Activated CD4-positive, alpha-beta T cell treated with anti-CD3 and anti-CD28 coated beads, Interleukin-2, amount 10 ng/mL, durations not matched to agents 24 days and 14 days (primary cell): Measurements from ENCODE around the gene TSHZ2. TPM values are rescaled to one million over a fixed set of nuclear protein-coding genes. Genes with fewer than 3 reads are reported as not detected.

Source experiments
- DNase-seq: peaks from one replicate; pipeline ENCODE4 v3.0.0; 2022
- H3K27ac Mint-ChIP-seq: one replicate; pipeline ENCODE4 v1.8.0; 2022; ENCODE audit warnings: mild to moderate bottlenecking, mixed read lengths
- H3K27me3 Mint-ChIP-seq: one replicate; pipeline ENCODE4 v1.8.0; 2022; ENCODE audit warnings: mixed read lengths
- H3K36me3 Mint-ChIP-seq: one replicate; pipeline ENCODE4 v1.8.0; 2022; ENCODE audit warnings: low read depth, mild to moderate bottlenecking, mixed read lengths
- H3K4me1 Mint-ChIP-seq: one replicate; pipeline ENCODE4 v1.8.0; 2021; ENCODE audit warnings: mixed read lengths
- H3K4me3 Mint-ChIP-seq: one replicate; pipeline ENCODE4 v1.8.0; 2022; ENCODE audit warnings: mild to moderate bottlenecking, moderate library complexity, mixed read lengths
- H3K9me3 Mint-ChIP-seq: one replicate; pipeline ENCODE4 v1.8.0; 2021; ENCODE audit warnings: mixed read lengths
- intact Hi-C: fragments of 100-400 bp; cut with micrococcal nuclease; formaldehyde crosslinking; loops from one replicate; pipeline ENCODE4 v1.15.1; 2023
- total RNA-seq: library from RNA; stranded (reverse); gene quantifications from 2 replicates; pipeline ENCODE4 v1.2.3, GENCODE V29; 2022

Gene TSHZ2
- total RNA-seq, 1 donor from 2014 or later: 29.5 TPM

- Mint-ChIP-seq H3K4me1 (peaks cover 25% of the 10 kb centered on the region), H3K27me3 (no peaks in the 10 kb centered on the region), H3K4me3 (peak overlapping the region; percentile 37), H3K36me3 (peaks cover 10% of the 10 kb centered on the region), H3K9me3 (peaks cover 7% of the 10 kb centered on the region), H3K27ac (peak overlapping the region; percentile 78)
- intact Hi-C loops: no loop called here
- no peak for DNase-seq
Measured at GRCh38 chr20:53162251-53162835, 190.2 kb downstream of the TSHZ2 start.

- no peak overlapping the region for H3K4me3 Mint-ChIP-seq
- H3K9me3 Mint-ChIP-seq: no peaks in the 10 kb centered on the region
- intact Hi-C loops: no loop called here
- H3K27me3 Mint-ChIP-seq: no peaks in the 10 kb centered on the region
- peaks cover 3% of the 10 kb centered on the region for H3K36me3 Mint-ChIP-seq
- peaks cover 15% of the 10 kb centered on the region for H3K4me1 Mint-ChIP-seq
- no peak overlapping the region for H3K27ac Mint-ChIP-seq
- DNase-seq: no peak
Measured at GRCh38 chr20:53163486-53163885, 191.3 kb downstream of the TSHZ2 start.

- intact Hi-C loops: no loop called here
- peaks cover 3% of the 10 kb centered on the region for H3K36me3 Mint-ChIP-seq
- no peak for DNase-seq
- no peaks in the 10 kb centered on the region for H3K27me3 Mint-ChIP-seq
- H3K4me3 Mint-ChIP-seq: no peak overlapping the region
- peaks cover under 1% of the 10 kb centered on the region for H3K9me3 Mint-ChIP-seq
- H3K4me1 Mint-ChIP-seq: peaks cover 15% of the 10 kb centered on the region
- H3K27ac Mint-ChIP-seq: no peak overlapping the region
Measured at GRCh38 chr20:53164072-53164471, 191.9 kb downstream of the TSHZ2 start.

- intact Hi-C loops: no loop called here
- H3K4me3 Mint-ChIP-seq: no peak overlapping the region
Measured at GRCh38 chr20:53165452-53165851, 193.3 kb downstream of the TSHZ2 start.

GRCh38 chr20:53168491-53168890 lies 196.3 kb downstream of the TSHZ2 start:
- no peak for DNase-seq
- H3K27me3 Mint-ChIP-seq: no peaks in the 10 kb centered on the region
- peaks cover 4% of the 10 kb centered on the region for H3K9me3 Mint-ChIP-seq
- H3K36me3 Mint-ChIP-seq: peaks cover 2% of the 10 kb centered on the region
- no peaks in the 10 kb centered on the region for H3K4me1 Mint-ChIP-seq
- H3K27ac Mint-ChIP-seq: no peak overlapping the region
- H3K4me3 Mint-ChIP-seq: no peak overlapping the region
- intact Hi-C loops: no loop called here

More at GRCh38 chr20:53165452-53165851, 193.3 kb downstream of the TSHZ2 start:
- Mint-ChIP-seq H3K9me3 (peaks cover 4% of the 10 kb centered on the region), H3K4me1 (peaks cover 13% of the 10 kb centered on the region), H3K27me3 (no peaks in the 10 kb centered on the region), H3K27ac (no peak overlapping the region), H3K36me3 (peaks cover 3% of the 10 kb centered on the region)
- no peak for DNase-seq

- Mint-ChIP-seq H3K27me3 (no peaks in the 10 kb centered on the region), H3K36me3 (no peaks in the 10 kb centered on the region), H3K4me1 (peaks cover 2% of the 10 kb centered on the region), H3K9me3 (peaks cover 4% of the 10 kb centered on the region), H3K4me3 (no peak overlapping the region), H3K27ac (no peak overlapping the region)
- intact Hi-C loops: no loop called here
- DNase-seq: no peak
Measured at GRCh38 chr20:53170196-53170595, 198.0 kb downstream of the TSHZ2 start.

- H3K4me1 Mint-ChIP-seq: peaks cover 2% of the 10 kb centered on the region
- no peak overlapping the region for H3K4me3 Mint-ChIP-seq
- no peaks in the 10 kb centered on the region for H3K36me3 Mint-ChIP-seq
- H3K27ac Mint-ChIP-seq: no peak overlapping the region
- no peaks in the 10 kb centered on the region for H3K27me3 Mint-ChIP-seq
- no peak for DNase-seq
- intact Hi-C loops: no loop called here
- peaks cover 4% of the 10 kb centered on the region for H3K9me3 Mint-ChIP-seq
Measured at GRCh38 chr20:53171065-53171464, 198.9 kb downstream of the TSHZ2 start.

- H3K36me3 Mint-ChIP-seq: peaks cover 5% of the 10 kb centered on the region
- no peak overlapping the region for H3K27ac Mint-ChIP-seq
- no peak overlapping the region for H3K4me3 Mint-ChIP-seq
- no peaks in the 10 kb centered on the region for H3K27me3 Mint-ChIP-seq
- no peak for DNase-seq
- no peaks in the 10 kb centered on the region for H3K9me3 Mint-ChIP-seq
- peaks cover 2% of the 10 kb centered on the region for H3K4me1 Mint-ChIP-seq
- intact Hi-C loops: no loop called here
Measured at GRCh38 chr20:53174454-53174853, 202.3 kb downstream of the TSHZ2 start.

- Mint-ChIP-seq H3K9me3 (no peaks in the 10 kb centered on the region), H3K27me3 (no peaks in the 10 kb centered on the region), H3K27ac (no peak overlapping the region), H3K4me1 (peaks cover 2% of the 10 kb centered on the region), H3K4me3 (no peak overlapping the region), H3K36me3 (peaks cover 5% of the 10 kb centered on the region)
- DNase-seq: no peak
- intact Hi-C loops: no loop called here
Measured at GRCh38 chr20:53175135-53175780, 203.1 kb downstream of the TSHZ2 start.

GRCh38 chr20:53176134-53176533 lies 204.0 kb downstream of the TSHZ2 start:
- H3K36me3 Mint-ChIP-seq: peaks cover 5% of the 10 kb centered on the region
- intact Hi-C loops: no loop called here
- H3K4me3 Mint-ChIP-seq: no peak overlapping the region
- no peak for DNase-seq
- no peaks in the 10 kb centered on the region for H3K27me3 Mint-ChIP-seq
- H3K9me3 Mint-ChIP-seq: no peaks in the 10 kb centered on the region
- no peak overlapping the region for H3K27ac Mint-ChIP-seq
- H3K4me1 Mint-ChIP-seq: peaks cover 2% of the 10 kb centered on the region

- peaks cover 9% of the 10 kb centered on the region for H3K36me3 Mint-ChIP-seq
- no peak overlapping the region for H3K27ac Mint-ChIP-seq
- no peak overlapping the region for H3K4me3 Mint-ChIP-seq
- H3K27me3 Mint-ChIP-seq: no peaks in the 10 kb centered on the region
- DNase-seq: no peak
- H3K9me3 Mint-ChIP-seq: no peaks in the 10 kb centered on the region
- intact Hi-C loops: no loop called here
- peaks cover 2% of the 10 kb centered on the region for H3K4me1 Mint-ChIP-seq
Measured at GRCh38 chr20:53177687-53178086, 205.5 kb downstream of the TSHZ2 start.

- intact Hi-C loops: no loop called here
- no peak for DNase-seq
- H3K36me3 Mint-ChIP-seq: peaks cover 9% of the 10 kb centered on the region
- H3K27ac Mint-ChIP-seq: no peak overlapping the region
- H3K4me1 Mint-ChIP-seq: no peaks in the 10 kb centered on the region
- H3K27me3 Mint-ChIP-seq: no peaks in the 10 kb centered on the region
- no peak overlapping the region for H3K4me3 Mint-ChIP-seq
- no peaks in the 10 kb centered on the region for H3K9me3 Mint-ChIP-seq
Measured at GRCh38 chr20:53179749-53180148, 207.6 kb downstream of the TSHZ2 start.

GRCh38 chr20:53180928-53181362 lies 208.8 kb downstream of the TSHZ2 start:
- no peaks in the 10 kb centered on the region for H3K4me1 Mint-ChIP-seq
- H3K27ac Mint-ChIP-seq: no peak overlapping the region

GRCh38 chr20:53181866-53182376 lies 209.8 kb downstream of the TSHZ2 start:
- Mint-ChIP-seq H3K36me3 (peaks cover 9% of the 10 kb centered on the region), H3K27me3 (no peaks in the 10 kb centered on the region), H3K27ac (no peak overlapping the region), H3K4me1 (no peaks in the 10 kb centered on the region), H3K4me3 (no peak overlapping the region), H3K9me3 (no peaks in the 10 kb centered on the region)
- intact Hi-C loops: no loop called here
- DNase-seq: no peak

More at GRCh38 chr20:53180928-53181362, 208.8 kb downstream of the TSHZ2 start:
- Mint-ChIP-seq H3K36me3 (peaks cover 9% of the 10 kb centered on the region), H3K4me3 (no peak overlapping the region), H3K27me3 (no peaks in the 10 kb centered on the region), H3K9me3 (no peaks in the 10 kb centered on the region)
- intact Hi-C loops: no loop called here
- DNase-seq: no peak
